ENCODE results near the gene TMSB10. TPM values are rescaled to one million over a fixed set of nuclear protein-coding genes. Genes with fewer than 3 reads are reported as not detected.

The TMSB10 gene
- total and polyA plus RNA-seq, 2 of the 13 experiments (the other 11 are each of a cell fraction or from before 2014, with no cell fraction given) = 665 to 708 TPM

GRCh38 chr2:84940088-84940470 lies 34.6 kb downstream of the TMSB10 start:
- no peaks in the 10 kb centered on the region for H3K79me2 ChIP-seq (ENCODE audit: insufficient read depth, low read length)
- H2AFZ ChIP-seq (ENCODE audit: low read length) = no peak overlapping the region
- no peaks in the 10 kb centered on the region for H3K36me3 ChIP-seq (replicated peaks in 1 of 2; ENCODE audit: control insufficient read depth in 1 of 2, insufficient read depth in 2 of 2, low read length in 2 of 2)
- ChIA-PET POLR2A (interaction anchor here (1.0 to 1.5 kb wide), 2 partner anchors 13 to 14 kb away, joined by 3 to 6 read pairs; no protein-coding TSS in a partner anchor), CTCF (ENCODE audit: low intra/inter-chr PET ratio, low total read pairs) (no interaction called here)
- no peak overlapping the region for H3K27ac ChIP-seq (ENCODE audit: extremely low read length, insufficient read depth, low read length)
- H3K4me1 ChIP-seq (ENCODE audit: insufficient read depth, low read length) = peaks cover 32% of the 10 kb centered on the region
- H3K4me2 ChIP-seq (ENCODE audit: low read depth, low read length) = 0 out of 2 replicates have a peak overlapping the region, but pooled peaks have one; percentile 3
- no peak for DNase-seq (ENCODE audit: low spot score)
- no peak for ATAC-seq
- H3K27me3 ChIP-seq (ENCODE audit: control insufficient read depth in 1 of 2, insufficient read depth in 2 of 2, low read length in 2 of 2) = no peaks in the 10 kb centered on the region
- WGBS (ENCODE audit: low lambda C conversion rate) = 80% methylated on average over 3 of the region's 3 CpGs
- FAIRE-seq = no peak
- no peaks in the 10 kb centered on the region for H4K20me1 ChIP-seq (ENCODE audit: insufficient read depth, low read length)
- in situ Hi-C loops (cut with HindIII; ENCODE audit: extremely low pct_ligation_motif_present, low pct_unique_long_range_greater_than_20kb) = no loop called here
- intact Hi-C loops (cut with micrococcal nuclease; ENCODE audit: unreplicated experiment) = no loop called here
- no peak overlapping the region for H3K9ac ChIP-seq (ENCODE audit: insufficient read depth, low read depth, low read length)
- TF ChIP-seq PHF21A (CRISPR knock-in tag; IDR thresholded peaks at IDR 0.05) = no peak
- no peak for TF ChIP-seq ZNF251 (CRISPR knock-in tag; IDR thresholded peaks at IDR 0.05)
- TF ChIP-seq ZNF660 (CRISPR knock-in tag; IDR thresholded peaks at IDR 0.05; ENCODE audit: borderline replicate concordance, low read depth) = no peak
- no peak for TF ChIP-seq EEA1 (CRISPR knock-in tag; IDR thresholded peaks at IDR 0.05; ENCODE audit: borderline replicate concordance)
- no peak for TF ChIP-seq ZBTB46 (CRISPR knock-in tag; IDR thresholded peaks at IDR 0.05; ENCODE audit: borderline replicate concordance)
- no peak for TF ChIP-seq ZSCAN30 (CRISPR knock-in tag; IDR thresholded peaks at IDR 0.05)
- TF ChIP-seq NRL (CRISPR knock-in tag; IDR thresholded peaks at IDR 0.05; ENCODE audit: borderline replicate concordance) = no peak
- no peak for TF ChIP-seq ZBTB21 (CRISPR knock-in tag; IDR thresholded peaks at IDR 0.05)
- TF ChIP-seq HOXA9 (CRISPR knock-in tag; IDR thresholded peaks at IDR 0.05; ENCODE audit: borderline replicate concordance) = no peak
- TF ChIP-seq ZNF589 (CRISPR knock-in tag; conservative IDR thresholded peaks at IDR 0.05) = no peak
- TF ChIP-seq ZNF543 (CRISPR knock-in tag; IDR thresholded peaks at IDR 0.05) = no peak
- no peak for TF ChIP-seq DNMT1 (CRISPR knock-in tag; IDR thresholded peaks at IDR 0.05)
- no peak for TF ChIP-seq SP2 (CRISPR knock-in tag; IDR thresholded peaks at IDR 0.05)
- no peak for TF ChIP-seq SRF (IDR thresholded peaks at IDR 0.05; ENCODE audit: low read depth, low read length)
- no peak for TF ChIP-seq TCF12 (IDR thresholded peaks at IDR 0.05)
- TF ChIP-seq TCF12 (CRISPR knock-in tag; IDR thresholded peaks at IDR 0.05) = no peak
- no peak for TF ChIP-seq RCOR2 (CRISPR knock-in tag; IDR thresholded peaks at IDR 0.05)
- H3K9me3 ChIP-seq (ENCODE audit: low read length) = no peaks in the 10 kb centered on the region
- no peak overlapping the region for H3K4me3 ChIP-seq (replicated peaks in 1 of 3; ENCODE audit: insufficient read depth in 1 of 3, low read depth in 2 of 3, low read length in 3 of 3)
- no TSS peak for BruUV-seq (replicated peaks)

Measured in HepG2 (cell line).